Hepatic stellate cell (primary cell): ENCODE data around the gene VSIG2.
A peak's percentile ranks its signal among the peaks of the same experiment; 100 is the strongest.

Experiments
- DNase-seq: peaks from one replicate; pipeline ENCODE4 v3.0.0; 2011; ENCODE audit warnings: low spot score

Gene VSIG2

GRCh38 chr11:124763156-124763947 lies 11.3 kb upstream of the VSIG2 start:
- DNase-seq = peak; percentile 40

DNA sequence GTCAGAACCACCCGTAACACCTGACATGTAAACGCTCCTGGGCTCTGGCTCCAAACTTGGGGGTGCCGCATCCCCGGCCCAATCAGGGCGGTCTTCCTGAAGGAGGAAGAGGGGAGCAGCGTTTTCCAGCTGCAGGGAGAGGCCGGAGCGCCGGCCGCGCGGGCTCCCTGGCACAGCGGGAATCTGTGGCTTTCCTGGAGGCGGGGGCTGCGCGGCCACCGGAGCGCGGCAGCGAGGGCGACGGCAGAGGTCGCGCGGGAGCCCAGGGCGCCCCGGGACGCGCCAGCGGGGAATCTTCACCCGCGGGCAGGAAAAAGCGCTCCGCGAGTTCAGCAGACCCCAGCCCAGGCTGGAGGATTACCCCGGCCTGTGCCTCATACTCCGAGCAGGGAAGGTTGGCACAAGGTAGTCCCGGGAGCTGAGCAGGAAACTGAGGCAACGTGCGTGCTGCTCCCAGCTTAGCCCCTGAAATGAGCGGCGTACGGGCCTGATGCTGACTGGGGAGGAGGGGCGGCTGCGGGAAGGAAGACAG lies 10.6 kb upstream of the VSIG2 start:
- no peak for DNase-seq

GRCh38 chr11:124762105-124762623 lies 10.1 kb upstream of the VSIG2 start, which contains the start of gene ESAM:
Gene ESAM, minus strand, starts transcription at chr11:124762290. Its CDS starts 136 bp downstream, at chr11:124762154.
- DNase-seq = no peak

- DNase-seq = no peak
These were observed 9.4 kb upstream of the VSIG2 start for GRCh38 chr11:124761301-124762104.

DNA sequence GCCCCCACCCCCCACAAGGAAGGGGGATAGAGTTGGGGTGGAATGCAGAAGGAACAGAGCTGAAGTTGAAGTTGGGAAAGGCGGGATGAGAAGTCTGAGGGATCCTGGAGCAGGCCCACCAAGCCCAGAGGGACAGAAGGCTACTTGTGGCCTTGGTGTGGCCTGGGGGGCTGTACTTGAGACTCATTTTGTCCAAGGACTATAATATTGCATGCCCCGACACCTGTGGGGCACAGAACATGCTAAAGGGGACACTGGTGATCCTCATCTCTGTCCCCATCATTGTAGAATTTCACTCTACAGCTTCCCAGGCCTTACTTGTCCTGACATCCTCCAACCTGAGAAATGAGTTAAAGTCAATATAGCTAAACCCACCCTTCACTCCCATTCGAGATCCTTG lies 8.8 kb upstream of the VSIG2 start:
- DNase-seq = no peak

GRCh38 chr11:124760205-124760652 lies 8.2 kb upstream of the VSIG2 start:
- DNase-seq = peak; percentile 77

- no peak for DNase-seq
These were observed 7.5 kb upstream of the VSIG2 start for GRCh38 chr11:124759266-124760204.

GRCh38 chr11:124758355-124759265 lies 6.6 kb upstream of the VSIG2 start:
- no peak for DNase-seq

- no peak for DNase-seq
These were observed 5.3 kb upstream of the VSIG2 start for GRCh38 chr11:124757320-124757719.

- DNase-seq = no peak
These were observed 4.7 kb upstream of the VSIG2 start for GRCh38 chr11:124756753-124757227.

- DNase-seq = no peak
These were observed 4.1 kb upstream of the VSIG2 start for GRCh38 chr11:124756033-124756752.

DNA sequence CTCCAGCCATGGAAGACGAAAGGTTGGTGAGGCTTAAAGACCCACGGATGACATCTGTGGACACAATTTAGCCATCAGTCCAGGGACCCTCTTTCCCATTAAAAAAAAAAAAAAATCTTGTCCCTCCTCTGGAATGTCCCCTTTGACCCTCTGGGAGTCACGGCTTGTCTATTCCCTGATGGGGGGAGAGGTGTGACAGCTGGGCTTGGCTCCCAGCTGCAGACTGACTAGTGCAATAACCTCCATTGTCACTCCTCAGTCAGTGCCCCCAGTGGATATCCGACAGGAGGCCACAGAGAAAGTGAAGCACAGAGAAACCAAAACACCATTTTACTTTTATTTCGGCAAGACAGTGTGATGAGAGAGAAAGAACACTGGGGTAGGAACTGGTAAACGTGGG lies 2.7 kb upstream of the VSIG2 start:
- DNase-seq = peak; percentile 80

DNA sequence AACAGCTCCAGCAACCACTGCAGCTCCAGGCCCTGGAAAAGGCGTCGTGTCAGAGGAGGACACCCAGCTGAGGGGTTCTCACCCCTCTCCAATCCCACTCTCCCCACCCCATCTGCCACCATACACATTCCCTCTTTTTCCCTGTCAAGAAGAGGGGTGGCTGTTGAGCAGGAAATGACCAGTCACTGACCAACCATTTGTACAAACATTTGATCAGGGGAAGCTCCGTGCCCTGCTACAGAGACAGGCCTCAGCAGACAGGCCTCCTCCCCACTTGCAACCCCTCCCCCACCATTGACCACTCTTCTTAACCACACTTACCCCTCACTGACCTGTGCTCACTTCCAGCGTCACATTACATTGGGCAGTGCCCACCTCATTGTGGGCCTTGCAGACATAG lies 2.3 kb upstream of the VSIG2 start:
- peak; percentile 77 for DNase-seq

DNA sequence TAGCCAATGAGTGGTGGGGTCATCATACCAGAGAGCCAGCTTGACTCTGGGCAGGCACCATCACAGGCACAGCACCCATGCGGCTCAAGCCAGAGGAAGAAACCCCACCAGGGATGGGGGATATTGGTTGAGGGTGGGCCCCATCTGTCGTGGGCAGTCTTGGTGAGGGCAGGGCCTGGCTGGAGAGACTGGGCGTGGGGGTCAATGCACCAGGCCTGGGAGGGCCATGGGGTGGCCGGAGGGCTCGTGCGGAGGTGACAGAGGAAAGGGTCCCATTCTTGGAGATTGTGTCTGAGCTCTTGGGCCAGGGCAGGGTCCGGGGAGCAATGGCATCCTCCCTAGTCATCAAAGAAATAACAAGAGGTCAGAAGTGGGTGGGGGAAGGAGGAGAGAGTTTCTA lies 1.6 kb upstream of the VSIG2 start:
- DNase-seq = no peak

GRCh38 chr11:124753205-124753604 lies 1.1 kb upstream of the VSIG2 start:
- no peak for DNase-seq

GRCh38 chr11:124752471-124753102 lies 532 bp upstream of the VSIG2 start:
- DNase-seq = no peak

DNA sequence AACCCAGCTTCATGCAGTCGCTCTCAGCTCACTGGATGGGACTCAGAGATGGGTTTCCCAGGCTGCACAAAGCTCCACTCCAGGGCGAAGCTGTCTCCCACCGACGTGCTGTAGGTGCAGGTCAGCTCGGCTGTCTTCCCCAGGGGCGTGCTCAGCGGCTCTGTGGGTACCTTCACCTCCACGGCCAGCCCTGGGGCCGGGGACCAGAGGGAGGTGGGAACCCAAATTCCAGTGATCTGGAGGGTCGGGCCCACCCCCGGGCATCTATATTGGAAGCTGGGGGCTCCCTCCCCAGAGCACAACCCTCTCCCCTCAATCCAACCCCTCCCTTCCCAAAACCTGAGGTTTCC lies 689 bp downstream of the VSIG2 start:
- DNase-seq = no peak

- DNase-seq = no peak
These were observed 2.1 kb downstream of the VSIG2 start for GRCh38 chr11:124749912-124750311.
